Caco-2 (cell line): Measurements from ENCODE around the gene RGS19. TPM values are rescaled to one million over a fixed set of nuclear protein-coding genes. Genes with fewer than 3 reads are reported as not detected.

Source experiments
- BruUV-seq: library from RNA; stranded (reverse); fragments of 400-500 nt; replicated peaks from 2 replicates; lab custom pipeline; 2021; lab: Mats Ljungman, UMichigan
- CTCF ChIA-PET: fragments of 300-600 bp; sonication (Branson Sonifier 250); formaldehyde crosslinking; loops from one replicate; lab custom pipeline; 2022; ENCODE audit warnings: antibody characterized with exemption; lab: Charles Lee
- POLR2A ChIA-PET: fragments of 300-600 bp; sonication (Branson Sonifier 250); formaldehyde crosslinking; loops from one replicate; lab custom pipeline; 2022; ENCODE audit warnings: antibody characterized with exemption; lab: Charles Lee
- DNase-seq, 2 experiments: peaks; one replicate each; pipeline versions ENCODE4 v3.0.0 to v3.0.0-alpha.2; 2020 to 2022
- H3K27me3 ChIP-seq: replicated peaks from 2 replicates; pipeline ENCODE4 v1.6.0; 2011; ENCODE audit warnings: low read length; ENCODE audit not compliant: control insufficient read depth, insufficient read depth
- H3K36me3 ChIP-seq: 2 replicates; pipeline ENCODE4 v1.5.1; 2011; ENCODE audit warnings: low read length; ENCODE audit not compliant: control insufficient read depth, insufficient read depth
- H3K4me1 ChIP-seq: fragments of 250-450 bp; sonication (Bioruptor Pico); 2 replicates; pipeline ENCODE4 v1.5.1; 2020; ENCODE audit warnings: mild to moderate bottlenecking
- H3K4me3 ChIP-seq: 2 replicates; pipeline ENCODE4 v1.5.1; 2011; ENCODE audit warnings: low read depth, mild to moderate bottlenecking, control low read depth, low read length
- H3K9me3 ChIP-seq: fragments of 250-450 bp; sonication (Bioruptor Pico); 2 replicates; pipeline ENCODE4 v1.5.1; 2020; ENCODE audit warnings: mild to moderate bottlenecking, moderate library complexity
- H3K27ac Mint-ChIP-seq: one replicate; pipeline ENCODE4 v1.8.0; 2022; ENCODE audit warnings: mixed read lengths; ENCODE audit not compliant: unreplicated experiment
- H3K27me3 Mint-ChIP-seq: one replicate; pipeline ENCODE4 v1.8.0; 2022; ENCODE audit warnings: mixed read lengths; ENCODE audit not compliant: insufficient read depth, unreplicated experiment
- H3K36me3 Mint-ChIP-seq: one replicate; pipeline ENCODE4 v1.8.0; 2022; ENCODE audit warnings: mild to moderate bottlenecking, mixed read lengths; ENCODE audit not compliant: insufficient read depth, unreplicated experiment
- H3K4me1 Mint-ChIP-seq: one replicate; pipeline ENCODE4 v1.8.0; 2022; ENCODE audit warnings: low read depth, mixed read lengths; ENCODE audit not compliant: unreplicated experiment
- H3K4me3 Mint-ChIP-seq: one replicate; pipeline ENCODE4 v1.8.0; 2022; ENCODE audit warnings: mild to moderate bottlenecking, moderate library complexity, mixed read lengths; ENCODE audit not compliant: unreplicated experiment
- H3K9me3 Mint-ChIP-seq: one replicate; pipeline ENCODE4 v1.8.0; 2022; ENCODE audit warnings: mixed read lengths; ENCODE audit not compliant: unreplicated experiment
- intact Hi-C: fragments of 100-400 bp; cut with micrococcal nuclease; formaldehyde crosslinking; loops from one replicate; pipeline ENCODE4 v1.10.0; 2022; ENCODE audit not compliant: unreplicated experiment
- total RNA-seq: library from RNA; stranded (reverse); gene quantifications from 2 replicates; pipeline ENCODE4 v1.2.3, GENCODE V29; 2022
- TF ChIP-seq, protein P1 (sequence below), 2 experiments: fragments of 200-600 bp in 1 of 2; IDR thresholded peaks; 1 replicate in 1 of 2; 2 replicates in 1 of 2; pipeline versions ENCODE4 v1.5.1 to v1.8.0; 2011 to 2022; ENCODE audit warnings: antibody characterized with exemption in 1 of 2, control low read depth in 1 of 2, inconsistent platforms in 1 of 2, low read depth in 1 of 2, low read length in 1 of 2, mild to moderate bottlenecking in 1 of 2, moderate library complexity in 1 of 2; ENCODE audit not compliant: insufficient read depth in 1 of 2, severe bottlenecking in 1 of 2, unreplicated experiment in 1 of 2

Gene RGS19
- total RNA-seq, 1 experiment from 2014 or later = 29.3 TPM

DNA sequence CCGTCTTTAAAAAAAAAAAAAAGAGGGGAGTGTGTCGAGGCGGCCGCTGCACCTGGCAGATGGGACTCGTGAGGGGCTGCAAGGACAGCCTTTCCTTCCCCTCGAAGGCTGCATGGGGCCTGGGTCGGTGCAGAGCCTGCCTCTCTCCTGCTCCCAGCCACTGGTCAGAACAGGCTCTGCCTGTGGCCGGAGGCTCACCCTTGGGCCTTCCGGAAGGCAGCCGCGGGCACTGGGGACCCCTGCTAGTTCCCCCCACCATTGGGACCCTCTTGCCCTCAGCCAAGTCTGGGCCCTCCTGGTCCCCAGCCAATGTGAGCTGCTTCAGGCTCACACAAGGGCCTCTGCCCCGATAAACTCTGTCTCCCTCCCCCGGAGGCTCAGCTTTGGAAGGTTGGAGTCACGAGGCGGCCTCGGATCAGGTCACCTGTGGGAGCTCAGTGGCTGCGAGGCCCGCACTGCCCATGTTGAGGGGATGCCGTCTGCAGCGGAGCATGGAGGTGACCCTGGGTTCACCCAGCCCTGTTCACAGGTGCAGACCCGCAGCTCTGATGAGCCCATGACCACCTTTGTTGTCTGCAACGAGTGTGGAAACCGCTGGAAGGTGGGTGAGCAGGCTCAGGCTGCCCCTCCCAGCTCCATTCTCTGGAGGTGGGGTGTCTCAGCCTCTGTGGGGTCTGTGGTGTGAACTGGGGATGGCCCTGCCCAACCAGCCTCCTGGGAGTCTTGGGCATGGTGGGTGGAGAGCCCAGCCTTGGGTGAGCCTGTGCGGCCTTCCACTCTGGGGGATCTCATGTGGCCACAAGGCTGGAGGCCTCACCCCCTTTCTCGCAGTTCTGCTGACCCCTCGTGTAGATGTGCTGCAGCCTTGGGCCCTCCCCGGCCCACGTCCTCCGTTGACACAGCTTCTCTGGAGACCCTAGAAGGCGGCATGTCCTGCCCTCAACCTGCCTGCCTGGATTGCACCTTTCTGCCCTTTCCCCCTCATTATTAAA lies 7.7 kb downstream of the RGS19 start:
- Histone ChIP-seq H3K27me3 (no peaks in the 10 kb centered on the region), H3K9me3 (no peaks in the 10 kb centered on the region), H3K4me1 (no peaks in the 10 kb centered on the region), H3K36me3 (no peaks in the 10 kb centered on the region), H3K4me3 (no peak overlapping the region)
- H3K4me1 Mint-ChIP-seq = no peaks in the 10 kb centered on the region
- intact Hi-C loops = no loop called here
- H3K36me3 Mint-ChIP-seq = peaks cover 17% of the 10 kb centered on the region
- POLR2A ChIA-PET = interaction anchor here (0.6 kb wide), 1 partner anchor 429 kb away, joined by 11 read pairs; no protein-coding TSS in a partner anchor
- no peaks in the 10 kb centered on the region for H3K27me3 Mint-ChIP-seq
- CTCF ChIA-PET = interaction anchor here (0.8 to 1.8 kb wide), 3 partner anchors 9 to 33 kb away, joined by 3 to 5 read pairs (median 4); partner anchors contain the start of gene TCEA2
- H3K9me3 Mint-ChIP-seq = no peaks in the 10 kb centered on the region
- BruUV-seq = no TSS peak
- TF ChIP-seq, protein P1, sequence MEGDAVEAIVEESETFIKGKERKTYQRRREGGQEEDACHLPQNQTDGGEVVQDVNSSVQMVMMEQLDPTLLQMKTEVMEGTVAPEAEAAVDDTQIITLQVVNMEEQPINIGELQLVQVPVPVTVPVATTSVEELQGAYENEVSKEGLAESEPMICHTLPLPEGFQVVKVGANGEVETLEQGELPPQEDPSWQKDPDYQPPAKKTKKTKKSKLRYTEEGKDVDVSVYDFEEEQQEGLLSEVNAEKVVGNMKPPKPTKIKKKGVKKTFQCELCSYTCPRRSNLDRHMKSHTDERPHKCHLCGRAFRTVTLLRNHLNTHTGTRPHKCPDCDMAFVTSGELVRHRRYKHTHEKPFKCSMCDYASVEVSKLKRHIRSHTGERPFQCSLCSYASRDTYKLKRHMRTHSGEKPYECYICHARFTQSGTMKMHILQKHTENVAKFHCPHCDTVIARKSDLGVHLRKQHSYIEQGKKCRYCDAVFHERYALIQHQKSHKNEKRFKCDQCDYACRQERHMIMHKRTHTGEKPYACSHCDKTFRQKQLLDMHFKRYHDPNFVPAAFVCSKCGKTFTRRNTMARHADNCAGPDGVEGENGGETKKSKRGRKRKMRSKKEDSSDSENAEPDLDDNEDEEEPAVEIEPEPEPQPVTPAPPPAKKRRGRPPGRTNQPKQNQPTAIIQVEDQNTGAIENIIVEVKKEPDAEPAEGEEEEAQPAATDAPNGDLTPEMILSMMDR (IDR thresholded peaks at IDR 0.05; ENCODE audit: insufficient read depth in 1 of 2, low read depth in 1 of 2, low read length in 1 of 2, severe bottlenecking in 1 of 2, unreplicated experiment in 1 of 2) = no peak
- no peak for DNase-seq
- H3K4me3 Mint-ChIP-seq = no peak overlapping the region
- H3K27ac Mint-ChIP-seq = peak overlapping the region; percentile 5

DNA sequence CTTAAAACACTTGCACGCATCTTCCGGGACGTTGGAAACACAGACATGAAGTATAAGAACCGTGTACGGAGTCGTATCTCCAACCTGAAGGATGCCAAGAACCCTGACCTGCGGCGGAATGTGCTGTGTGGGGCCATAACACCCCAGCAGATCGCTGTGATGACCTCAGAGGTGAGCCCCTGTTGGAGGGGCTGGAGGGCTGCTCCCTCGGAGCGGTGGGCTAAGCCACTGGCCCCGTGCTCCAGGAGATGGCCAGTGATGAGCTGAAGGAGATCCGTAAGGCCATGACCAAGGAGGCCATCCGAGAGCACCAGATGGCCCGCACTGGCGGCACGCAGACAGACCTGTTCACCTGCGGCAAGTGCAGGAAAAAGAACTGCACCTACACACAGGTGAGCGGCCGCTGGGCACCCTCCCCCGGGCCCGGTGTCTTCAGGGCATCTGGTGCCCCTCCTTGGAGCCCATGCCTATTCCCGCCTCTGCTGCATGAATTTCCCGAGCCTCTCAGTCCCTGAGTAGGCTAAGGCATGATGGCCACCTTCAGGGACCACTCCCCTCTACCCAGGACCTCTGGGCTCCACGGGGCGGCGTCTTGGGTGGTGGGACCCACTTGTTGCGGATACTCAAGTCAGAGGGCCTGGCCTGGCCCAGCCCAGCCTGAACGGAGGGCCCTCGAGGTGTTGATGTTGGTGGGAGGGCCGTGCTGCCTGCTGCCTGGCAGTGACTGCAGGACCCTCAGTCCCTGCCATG lies 8.9 kb downstream of the RGS19 start:
- no peak for DNase-seq
- Histone ChIP-seq H3K4me3 (no peak overlapping the region), H3K36me3 (no peaks in the 10 kb centered on the region), H3K27me3 (no peaks in the 10 kb centered on the region), H3K4me1 (no peaks in the 10 kb centered on the region), H3K9me3 (no peaks in the 10 kb centered on the region)
- peaks cover 7% of the 10 kb centered on the region for H3K4me1 Mint-ChIP-seq
- TF ChIP-seq, protein P1 (IDR thresholded peaks at IDR 0.05; ENCODE audit: insufficient read depth in 1 of 2, low read depth in 1 of 2, low read length in 1 of 2, severe bottlenecking in 1 of 2, unreplicated experiment in 1 of 2) = no peak
- H3K27me3 Mint-ChIP-seq = no peaks in the 10 kb centered on the region
- no peak overlapping the region for H3K4me3 Mint-ChIP-seq
- POLR2A ChIA-PET = no interaction called here
- intact Hi-C loops = no loop called here
- CTCF ChIA-PET = interaction anchor here (0.7 to 2.1 kb wide), 5 partner anchors 8 to 66 kb away, joined by 3 to 10 read pairs (median 5); partner anchors contain the start of genes LKAAEAR1, OPRL1, RGS19 and TCEA2
- no peaks in the 10 kb centered on the region for H3K9me3 Mint-ChIP-seq
- peaks cover 17% of the 10 kb centered on the region for H3K36me3 Mint-ChIP-seq
- no TSS peak for BruUV-seq
- H3K27ac Mint-ChIP-seq = no peak overlapping the region
